Neuronal stem cell (in vitro differentiated cells): ENCODE results near the gene GABRG2.
A peak's percentile ranks its signal among the peaks of the same experiment; 100 is the strongest.

Experiments used
- DNase-seq: peaks from one replicate; pipeline ENCODE4 v3.0.0-alpha.2; 2013; ENCODE audit warnings: low spot score
- H2AFZ ChIP-seq: one replicate; pipeline ENCODE4 v1.6.1; 2013; ENCODE audit warnings: mild to moderate bottlenecking, low read length, inconsistent platforms
- H2AK5ac ChIP-seq: 2 replicates; pipeline ENCODE4 v1.6.1; 2013; ENCODE audit warnings: low read depth, mild to moderate bottlenecking, inconsistent platforms, low read length, moderate library complexity, mixed read lengths
- H2BK120ac ChIP-seq: 2 replicates; pipeline ENCODE4 v1.6.1; 2013; ENCODE audit warnings: low read depth, mild to moderate bottlenecking, inconsistent platforms, low read length, moderate library complexity, mixed read lengths
- H2BK12ac ChIP-seq: one replicate; pipeline ENCODE4 v1.6.1; 2013; ENCODE audit warnings: low read length, inconsistent platforms
- H2BK15ac ChIP-seq: 2 replicates; pipeline ENCODE4 v1.6.1; 2013; ENCODE audit warnings: mild to moderate bottlenecking, low read length, inconsistent platforms, mixed read lengths
- H2BK5ac ChIP-seq: one replicate; pipeline ENCODE4 v1.6.1; 2013; ENCODE audit warnings: inconsistent platforms, mild to moderate bottlenecking, low read length, moderate library complexity
- H3K14ac ChIP-seq: one replicate; pipeline ENCODE4 v1.6.1; 2013; ENCODE audit warnings: low read length, inconsistent platforms
- H3K18ac ChIP-seq: 2 replicates; pipeline ENCODE4 v1.6.1; 2013; ENCODE audit warnings: low read length, inconsistent platforms
- H3K23ac ChIP-seq: 2 replicates; pipeline ENCODE4 v1.6.1; 2013; ENCODE audit warnings: low read depth, mild to moderate bottlenecking, mixed read lengths, low read length, inconsistent platforms; ENCODE audit not compliant: poor library complexity
- H3K27ac ChIP-seq: replicated peaks from 3 replicates; pipeline ENCODE4 v1.5.1; 2013; ENCODE audit warnings: low read length, inconsistent platforms
- H3K27me3 ChIP-seq, 3 experiments: 2 replicates each; pipeline ENCODE4 v1.6.1; 2013; ENCODE audit warnings: low read length in 3 of 3, mild to moderate bottlenecking in 2 of 3, inconsistent platforms in 1 of 3, low read depth in 1 of 3, mixed read lengths in 1 of 3, moderate library complexity in 1 of 3; ENCODE audit not compliant: control insufficient read depth in 3 of 3, insufficient read depth in 3 of 3
- H3K36me3 ChIP-seq, 2 donors: replicated peaks in 1 of 2; 2 replicates each; pipeline ENCODE4 v1.6.1; 2013; ENCODE audit warnings: low read length in 2 of 2; ENCODE audit not compliant: control insufficient read depth in 2 of 2, insufficient read depth in 2 of 2
- H3K4ac ChIP-seq: 2 replicates; pipeline ENCODE4 v1.6.1; 2013; ENCODE audit warnings: inconsistent platforms, mild to moderate bottlenecking, low read length, moderate library complexity
- H3K4me1 ChIP-seq, 2 donors: 1 replicate in 1 of 2; 2 replicates in 1 of 2; pipeline ENCODE4 v1.6.1; 2013; ENCODE audit warnings: low read length in 2 of 2, low read depth in 1 of 2; ENCODE audit not compliant: control insufficient read depth in 2 of 2, insufficient read depth in 1 of 2
- H3K4me2 ChIP-seq: one replicate; pipeline ENCODE4 v1.6.1; 2013; ENCODE audit warnings: mild to moderate bottlenecking, low read length, inconsistent platforms; ENCODE audit not compliant: insufficient read depth, poor library complexity, severe bottlenecking
- H3K4me3 ChIP-seq, 2 donors: 2 replicates each; pipeline ENCODE4 v1.5.1; 2013; ENCODE audit warnings: low read length in 2 of 2, mild to moderate bottlenecking in 2 of 2, inconsistent platforms in 1 of 2, moderate library complexity in 1 of 2
- H3K79me1 ChIP-seq: one replicate; pipeline ENCODE4 v1.6.1; 2013; ENCODE audit warnings: low read depth, mild to moderate bottlenecking, inconsistent platforms, low read length, moderate library complexity
- H3K9ac ChIP-seq: one replicate; pipeline ENCODE4 v1.6.1; 2013; ENCODE audit warnings: mild to moderate bottlenecking, low read depth, low read length, inconsistent platforms; ENCODE audit not compliant: poor library complexity
- H3K9me3 ChIP-seq, 2 donors: replicated peaks in 1 of 2; 2 replicates each; pipeline versions ENCODE3 to v1.6.1; 2013; ENCODE audit warnings: low read length in 2 of 2, mild to moderate bottlenecking in 2 of 2, inconsistent platforms in 1 of 2, low read depth in 1 of 2, mixed read lengths in 1 of 2, moderate library complexity in 1 of 2; ENCODE audit not compliant: control insufficient read depth in 2 of 2, insufficient read depth in 1 of 2
- H4K8ac ChIP-seq: one replicate; pipeline ENCODE4 v1.6.1; 2013; ENCODE audit warnings: low read depth, mild to moderate bottlenecking, inconsistent platforms, low read length, moderate library complexity
- H4K91ac ChIP-seq: one replicate; pipeline ENCODE4 v1.6.1; 2013; ENCODE audit warnings: low read length, low read depth, mild to moderate bottlenecking, inconsistent platforms; ENCODE audit not compliant: poor library complexity
- WGBS, 2 donors: extraction: QIAGEN DNeasy Blood & Tissue Kit; methylation state at CpG; one replicate each; pipeline ENCODE4 v1.1.7; 2013; ENCODE audit warnings: missing lambda C conversion rate in 2 of 2, mixed read lengths in 1 of 2; ENCODE audit not compliant: insufficient read length in 2 of 2, insufficient replicate concordance in 1 of 2; ENCODE audit errors: extremely low coverage in 2 of 2; 5-methylcytosine and 5-hydroxymethylcytosine counted together

GABRG2 gene

DNA sequence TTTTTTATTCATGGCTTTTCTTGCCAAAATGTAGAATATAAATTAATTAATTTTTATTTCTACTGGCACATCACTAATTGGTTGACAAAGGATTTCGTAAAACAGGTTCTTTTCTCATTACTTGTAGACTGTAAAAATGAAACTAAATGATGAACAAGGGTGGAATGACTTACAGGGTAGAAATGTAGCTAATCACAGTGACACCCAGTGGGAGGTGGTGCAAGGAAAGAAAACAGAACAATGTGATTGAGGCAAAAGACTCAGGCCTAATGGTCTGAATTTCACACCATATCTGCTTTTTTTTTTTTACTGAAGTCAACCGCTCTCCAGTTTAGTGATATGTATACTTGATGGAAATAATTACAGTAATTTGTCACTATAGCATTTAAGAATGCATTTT lies 28.9 kb downstream of the GABRG2 start:
- H2AK5ac ChIP-seq, result no peak overlapping the region
- H3K4me1 ChIP-seq, result no peaks in the 10 kb centered on the region
- no peaks in the 10 kb centered on the region for H3K27me3 ChIP-seq
- H2BK12ac ChIP-seq, result no peak overlapping the region
- H3K4ac ChIP-seq, result no peak overlapping the region
- H3K18ac ChIP-seq, result no peak overlapping the region
- no peak overlapping the region for H3K14ac ChIP-seq
- no peak overlapping the region for H4K91ac ChIP-seq
- no peak overlapping the region for H3K23ac ChIP-seq
- no peak overlapping the region for H3K4me3 ChIP-seq
- DNase-seq, result peak; percentile 9
- H3K4me2 ChIP-seq, result no peak overlapping the region
- H3K36me3 ChIP-seq, result no peaks in the 10 kb centered on the region
- H2AFZ ChIP-seq, result no peak overlapping the region
- H3K9ac ChIP-seq, result no peak overlapping the region
- whole genome bisulfite sequencing, 2 donors, result no CpG with 5 or more reads among the region's 2 CpGs
- no peaks in the 10 kb centered on the region for H3K9me3 ChIP-seq
- no peak overlapping the region for H3K27ac ChIP-seq
- H2BK5ac ChIP-seq, result no peak overlapping the region
- no peak overlapping the region for H4K8ac ChIP-seq
- H2BK120ac ChIP-seq, result no peak overlapping the region
- no peaks in the 10 kb centered on the region for H3K79me1 ChIP-seq
- H2BK15ac ChIP-seq, result no peak overlapping the region

DNA sequence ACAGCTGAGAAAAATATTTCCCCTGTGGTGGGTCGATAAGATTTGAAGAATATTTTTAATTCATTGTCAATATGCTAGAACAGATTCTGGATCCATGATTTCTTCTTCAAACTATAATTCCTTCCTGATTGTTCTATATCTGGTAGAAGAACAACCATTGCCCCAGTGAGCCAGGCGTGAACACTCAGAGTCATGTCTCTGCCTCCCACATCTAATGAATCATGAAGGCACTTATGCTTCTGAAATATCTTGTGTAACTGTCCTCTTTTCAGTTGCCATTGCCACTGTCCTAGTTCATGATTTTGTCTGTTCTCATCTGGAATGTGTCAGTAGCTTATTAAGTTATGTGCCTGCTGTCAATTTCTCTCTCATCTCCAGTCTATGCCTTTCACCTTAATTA lies 40.0 kb downstream of the GABRG2 start:
- no peak overlapping the region for H3K4me3 ChIP-seq

DNA sequence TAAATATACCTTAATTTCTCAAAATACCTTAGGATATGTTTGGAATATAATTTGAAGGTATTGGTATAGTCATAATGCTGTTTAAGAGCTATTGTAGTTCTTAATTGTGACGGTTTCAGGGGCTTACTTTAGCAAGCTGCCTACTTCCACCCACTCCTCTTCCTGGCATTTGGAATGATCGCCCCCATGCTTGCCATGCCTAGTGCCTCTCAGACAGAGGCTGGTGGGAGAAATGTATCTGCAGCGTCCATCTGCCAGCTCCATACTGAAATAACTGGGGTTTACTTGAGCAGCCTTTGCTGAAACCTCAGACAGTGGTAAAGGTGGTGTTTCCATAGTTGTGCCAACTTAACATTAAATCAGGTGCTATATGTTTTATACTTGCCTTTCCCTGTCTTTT lies 52.2 kb downstream of the GABRG2 start:
- Histone ChIP-seq H3K9ac (no peak overlapping the region), H2BK120ac (no peak overlapping the region), H3K4me3 (no peak overlapping the region), H3K27me3 (no peaks in the 10 kb centered on the region), H2BK15ac (no peak overlapping the region), H4K91ac (no peak overlapping the region), H2BK12ac (no peak overlapping the region), H3K36me3 (no peaks in the 10 kb centered on the region), H3K4me2 (no peak overlapping the region), H4K8ac (no peak overlapping the region), H3K4me1 (no peaks in the 10 kb centered on the region), H2AK5ac (no peak overlapping the region), H3K4ac (no peak overlapping the region), H3K9me3 (no peaks in the 10 kb centered on the region), H2AFZ (no peak overlapping the region), H2BK5ac (no peak overlapping the region), H3K27ac (no peak overlapping the region), H3K23ac (no peak overlapping the region), H3K79me1 (no peaks in the 10 kb centered on the region), H3K14ac (no peak overlapping the region), H3K18ac (no peak overlapping the region)
- no peak for DNase-seq
- no CpG with 5 or more reads among the region's 3 CpGs for WGBS, 2 donors

More for the DNA sequence above, 40.0 kb downstream of the GABRG2 start:
- no peak overlapping the region for H4K91ac ChIP-seq
- H3K9ac ChIP-seq, result no peak overlapping the region
- H3K27me3 ChIP-seq, result no peaks in the 10 kb centered on the region
- no peak overlapping the region for H3K27ac ChIP-seq
- no CpG with 5 or more reads among the region's 2 CpGs for WGBS, 2 donors
- no peak overlapping the region for H2AFZ ChIP-seq
- H3K36me3 ChIP-seq, result no peaks in the 10 kb centered on the region
- no peak overlapping the region for H2BK15ac ChIP-seq
- no peaks in the 10 kb centered on the region for H3K9me3 ChIP-seq
- H3K4ac ChIP-seq, result no peak overlapping the region
- no peak overlapping the region for H4K8ac ChIP-seq
- no peak overlapping the region for H2BK120ac ChIP-seq
- H3K4me2 ChIP-seq, result no peak overlapping the region
- H3K4me1 ChIP-seq, result no peaks in the 10 kb centered on the region
- H3K79me1 ChIP-seq, result no peaks in the 10 kb centered on the region
- no peak overlapping the region for H2AK5ac ChIP-seq
- no peak overlapping the region for H3K14ac ChIP-seq
- H2BK12ac ChIP-seq, result no peak overlapping the region
- no peak overlapping the region for H2BK5ac ChIP-seq
- no peak for DNase-seq
- H3K23ac ChIP-seq, result no peak overlapping the region
- H3K18ac ChIP-seq, result no peak overlapping the region

DNA sequence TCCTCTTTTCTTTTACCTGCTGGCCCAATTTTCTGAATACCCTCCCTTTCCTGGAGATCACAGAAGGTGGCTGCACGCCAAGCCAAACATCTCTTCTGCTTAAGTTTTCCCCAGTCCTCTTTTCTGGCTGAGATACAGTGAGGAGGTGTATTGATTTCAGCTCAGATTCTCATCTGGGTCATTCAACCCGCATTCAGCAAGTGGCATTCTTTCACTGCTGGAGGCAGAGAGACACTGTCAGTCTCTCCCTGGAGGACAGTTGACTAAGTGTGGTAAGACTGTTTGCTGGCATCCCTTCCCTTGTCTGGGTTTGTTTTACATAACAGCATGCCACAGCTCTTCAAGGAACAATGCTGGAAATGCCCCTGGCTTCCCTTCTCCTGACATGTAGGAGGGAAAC lies 60.5 kb downstream of the GABRG2 start:
- Histone ChIP-seq H2BK12ac (no peak overlapping the region), H3K9me3 (no peaks in the 10 kb centered on the region), H4K91ac (no peak overlapping the region)

More for the DNA sequence above, 60.5 kb downstream of the GABRG2 start:
- H3K79me1 ChIP-seq, result no peaks in the 10 kb centered on the region
- no peak overlapping the region for H2BK5ac ChIP-seq
- no peak overlapping the region for H2AFZ ChIP-seq
- H3K27me3 ChIP-seq, result no peaks in the 10 kb centered on the region
- H4K8ac ChIP-seq, result no peak overlapping the region
- no peak overlapping the region for H2BK15ac ChIP-seq
- no peak overlapping the region for H2AK5ac ChIP-seq
- no peak overlapping the region for H3K18ac ChIP-seq
- no peak overlapping the region for H3K4ac ChIP-seq
- H3K36me3 ChIP-seq, result no peaks in the 10 kb centered on the region
- H3K27ac ChIP-seq, result no peak overlapping the region
- H3K4me2 ChIP-seq, result no peak overlapping the region
- no peak overlapping the region for H3K4me3 ChIP-seq
- no peak overlapping the region for H3K23ac ChIP-seq
- no peak overlapping the region for H3K9ac ChIP-seq
- no CpG with 5 or more reads among the region's 2 CpGs for WGBS, 2 donors
- H2BK120ac ChIP-seq, result no peak overlapping the region
- peak; percentile 6 for DNase-seq
- no peak overlapping the region for H3K14ac ChIP-seq
- peaks cover 0 to 4% of the 10 kb centered on the region in 2 donors for H3K4me1 ChIP-seq
